Measurements from ENCODE around the gene FREM1. TPM values are rescaled to one million over a fixed set of nuclear protein-coding genes. Genes with fewer than 3 reads are reported as not detected.
A peak's percentile ranks its signal among the peaks of the same experiment; 100 is the strongest.

FREM1 gene
- total RNA-seq, 1 donor from 2014 or later, result 62.9 TPM

DNA sequence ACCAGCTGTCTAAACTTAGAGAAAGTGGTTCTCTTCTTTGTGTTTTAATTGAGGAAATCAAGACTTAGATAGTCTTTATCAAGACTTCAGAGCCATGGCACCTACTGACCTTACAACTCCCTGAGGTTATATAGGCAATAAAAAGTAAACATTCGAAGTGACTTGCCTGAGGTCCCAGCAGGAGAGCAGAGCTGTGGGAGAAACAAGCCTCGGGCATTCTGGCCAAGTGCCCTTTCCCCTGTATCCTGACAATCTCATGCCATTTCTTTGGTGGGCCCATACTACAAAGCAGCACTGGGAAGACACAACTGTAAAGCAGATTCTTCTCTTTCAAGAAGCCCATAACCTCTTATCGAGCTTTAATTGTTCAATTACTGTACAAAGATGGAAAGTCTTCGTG, 23.1 kb downstream of the FREM1 start:
- peaks cover 6% of the 10 kb centered on the region for H3K36me3 Mint-ChIP-seq
- TF ChIP-seq, protein P1, sequence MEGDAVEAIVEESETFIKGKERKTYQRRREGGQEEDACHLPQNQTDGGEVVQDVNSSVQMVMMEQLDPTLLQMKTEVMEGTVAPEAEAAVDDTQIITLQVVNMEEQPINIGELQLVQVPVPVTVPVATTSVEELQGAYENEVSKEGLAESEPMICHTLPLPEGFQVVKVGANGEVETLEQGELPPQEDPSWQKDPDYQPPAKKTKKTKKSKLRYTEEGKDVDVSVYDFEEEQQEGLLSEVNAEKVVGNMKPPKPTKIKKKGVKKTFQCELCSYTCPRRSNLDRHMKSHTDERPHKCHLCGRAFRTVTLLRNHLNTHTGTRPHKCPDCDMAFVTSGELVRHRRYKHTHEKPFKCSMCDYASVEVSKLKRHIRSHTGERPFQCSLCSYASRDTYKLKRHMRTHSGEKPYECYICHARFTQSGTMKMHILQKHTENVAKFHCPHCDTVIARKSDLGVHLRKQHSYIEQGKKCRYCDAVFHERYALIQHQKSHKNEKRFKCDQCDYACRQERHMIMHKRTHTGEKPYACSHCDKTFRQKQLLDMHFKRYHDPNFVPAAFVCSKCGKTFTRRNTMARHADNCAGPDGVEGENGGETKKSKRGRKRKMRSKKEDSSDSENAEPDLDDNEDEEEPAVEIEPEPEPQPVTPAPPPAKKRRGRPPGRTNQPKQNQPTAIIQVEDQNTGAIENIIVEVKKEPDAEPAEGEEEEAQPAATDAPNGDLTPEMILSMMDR (IDR thresholded peaks at IDR 0.05; ENCODE audit: unreplicated experiment), result no peak
- H3K9me3 Mint-ChIP-seq, result peaks cover 8% of the 10 kb centered on the region
- H3K27me3 Mint-ChIP-seq (ENCODE audit: low read depth), result no peaks in the 10 kb centered on the region
- no peak overlapping the region for H3K4me3 Mint-ChIP-seq
- no peak for DNase-seq (ENCODE audit: low spot score in 2 of 2, unreplicated experiment in 2 of 2)
- H3K4me1 Mint-ChIP-seq, result peaks cover 35% of the 10 kb centered on the region
- no peak overlapping the region for H3K27ac Mint-ChIP-seq

DNA sequence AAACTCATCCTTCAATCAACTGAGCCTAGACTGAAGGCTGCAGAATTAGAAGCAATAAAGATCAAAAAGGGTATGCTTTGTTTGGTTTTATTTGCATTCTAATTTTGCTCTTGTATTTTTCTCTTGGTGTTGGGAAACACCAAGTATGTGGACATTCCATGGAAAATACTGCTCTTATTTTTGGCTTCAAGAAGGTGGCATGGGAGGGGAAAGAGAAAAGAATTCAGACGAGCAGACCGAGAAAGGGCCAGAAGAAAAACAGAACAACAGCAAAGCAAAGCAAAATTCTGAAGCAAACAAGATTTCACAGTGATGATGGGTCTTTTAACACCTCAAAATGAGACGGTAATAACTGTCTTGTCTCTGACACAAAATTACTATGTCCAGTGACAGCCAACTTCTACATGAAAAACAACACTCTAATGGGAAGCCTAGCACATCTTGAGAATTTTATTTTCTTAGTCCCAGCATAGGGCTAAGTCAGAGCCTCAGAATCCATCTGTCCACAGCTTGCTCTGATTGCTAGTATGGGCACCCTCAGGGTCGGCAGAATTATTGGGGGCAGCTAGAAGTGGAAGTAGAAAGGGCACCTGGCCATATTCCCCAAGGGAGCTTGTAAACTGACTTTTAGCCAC, 26.8 kb downstream of the FREM1 start:
- peaks cover 13% of the 10 kb centered on the region for H3K4me1 Mint-ChIP-seq
- no peaks in the 10 kb centered on the region for H3K9me3 Mint-ChIP-seq
- no peak overlapping the region for H3K4me3 Mint-ChIP-seq
- H3K36me3 Mint-ChIP-seq, result peaks cover 8% of the 10 kb centered on the region
- no peaks in the 10 kb centered on the region for H3K27me3 Mint-ChIP-seq (ENCODE audit: low read depth)
- peak overlapping the region; percentile 18 for H3K27ac Mint-ChIP-seq
- DNase-seq (ENCODE audit: low spot score in 2 of 2, unreplicated experiment in 2 of 2), result no peak
- TF ChIP-seq, protein P1 (IDR thresholded peaks at IDR 0.05; ENCODE audit: unreplicated experiment), result no peak

DNA sequence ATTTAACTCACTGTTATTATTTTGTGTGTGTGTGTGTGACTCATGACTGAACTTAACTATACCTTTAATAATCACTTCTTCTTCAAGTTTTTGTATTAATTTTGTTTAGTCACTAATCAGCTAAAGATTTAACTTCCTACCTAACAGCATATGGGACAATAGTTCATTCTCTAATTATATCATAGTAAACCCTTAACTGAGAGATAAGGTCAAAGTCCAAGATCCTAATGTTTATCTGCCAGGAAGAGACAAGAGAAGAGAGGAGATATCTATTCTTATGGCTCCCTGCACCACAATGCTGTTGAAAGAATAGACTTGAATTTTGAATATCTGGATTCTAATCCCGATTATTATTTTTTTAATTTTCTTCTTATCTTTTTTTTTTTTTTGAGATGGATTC, 28.1 kb downstream of the FREM1 start:
- Mint-ChIP-seq H3K4me1 (peaks cover 9% of the 10 kb centered on the region), H3K36me3 (peaks cover 14% of the 10 kb centered on the region), H3K9me3 (peaks cover 6% of the 10 kb centered on the region), H3K27ac (no peak overlapping the region), H3K27me3 (ENCODE audit: low read depth) (no peaks in the 10 kb centered on the region), H3K4me3 (no peak overlapping the region)
- TF ChIP-seq, protein P1 (IDR thresholded peaks at IDR 0.05; ENCODE audit: unreplicated experiment), result no peak
- DNase-seq (ENCODE audit: low spot score in 2 of 2, unreplicated experiment in 2 of 2), result no peak

DNA sequence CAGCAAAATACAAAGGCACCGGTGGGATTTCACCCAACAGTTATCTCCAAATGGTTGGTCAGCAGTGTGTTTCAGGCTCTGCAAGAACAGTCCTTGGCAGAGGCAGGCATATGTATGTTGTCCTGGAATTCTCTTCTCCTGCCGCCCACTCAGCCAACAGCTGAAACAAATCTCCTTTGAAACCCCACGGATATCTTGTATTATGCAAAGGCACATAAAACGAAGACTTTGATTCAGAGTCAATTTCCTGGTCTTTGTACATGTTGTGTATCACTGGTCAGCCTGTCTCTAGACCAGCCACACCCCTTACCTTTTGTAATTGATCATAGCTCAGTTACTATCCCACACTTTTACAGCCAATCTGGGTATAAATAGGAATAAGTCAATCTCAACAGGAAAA, 29.2 kb downstream of the FREM1 start:
- H3K9me3 Mint-ChIP-seq, result peaks cover 13% of the 10 kb centered on the region
- peaks cover 22% of the 10 kb centered on the region for H3K36me3 Mint-ChIP-seq
- peaks cover 9% of the 10 kb centered on the region for H3K4me1 Mint-ChIP-seq
- no peaks in the 10 kb centered on the region for H3K27me3 Mint-ChIP-seq (ENCODE audit: low read depth)
- TF ChIP-seq, protein P1 (IDR thresholded peaks at IDR 0.05; ENCODE audit: unreplicated experiment), result no peak
- DNase-seq (ENCODE audit: low spot score in 2 of 2, unreplicated experiment in 2 of 2), result no peak
- H3K4me3 Mint-ChIP-seq, result no peak overlapping the region
- H3K27ac Mint-ChIP-seq, result peak overlapping the region; percentile 3

DNA sequence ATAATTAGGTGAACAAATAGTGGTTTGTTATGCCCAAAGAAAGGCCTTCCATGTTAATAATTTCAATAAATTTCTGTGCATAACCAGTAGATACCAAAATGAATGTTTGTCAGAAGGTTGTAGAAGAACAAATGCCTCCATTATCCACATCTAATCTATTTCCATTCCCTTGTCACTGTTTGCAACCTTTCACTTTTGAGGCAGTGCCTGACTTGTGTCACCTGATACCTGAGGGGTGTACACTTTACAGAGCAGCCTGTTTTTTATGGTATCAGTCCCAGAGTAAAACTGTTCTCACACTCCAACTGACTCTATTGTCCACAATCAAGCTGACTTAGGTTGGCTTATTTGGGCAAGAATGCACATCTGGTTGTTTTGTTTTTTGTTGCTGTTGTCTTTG, 40.1 kb downstream of the FREM1 start:
- TF ChIP-seq, protein P1 (IDR thresholded peaks at IDR 0.05; ENCODE audit: unreplicated experiment), result no peak
- DNase-seq (ENCODE audit: low spot score in 2 of 2, unreplicated experiment in 2 of 2), result no peak
- Mint-ChIP-seq H3K27ac (no peak overlapping the region), H3K27me3 (ENCODE audit: low read depth) (no peaks in the 10 kb centered on the region), H3K4me1 (peaks cover 27% of the 10 kb centered on the region), H3K36me3 (peaks cover 12% of the 10 kb centered on the region), H3K4me3 (no peak overlapping the region), H3K9me3 (peaks cover 11% of the 10 kb centered on the region)

Data from mesothelial cell of epicardium (in vitro differentiated cells).